SK-N-MC (cell line): Measurements from ENCODE around the gene CRISPLD2.

Experiments used
- EZH2 ChIP-seq: fragments of 200-600 bp; sonication (generic); IDR thresholded peaks from one replicate; pipeline ENCODE4 v1.6.1; 2017; ENCODE audit warnings: antibody characterized with exemption
- POLR2AphosphoS5 ChIP-seq: IDR thresholded peaks from 2 replicates; pipeline ENCODE4 v1.6.1; 2012; ENCODE audit warnings: mild to moderate bottlenecking, low read depth, low read length, borderline replicate concordance

GRCh38 chr16:84788920-84789391 lies 30.8 kb upstream of the CRISPLD2 start:
- TF ChIP-seq POLR2AphosphoS5 (no peak), EZH2 (no peak)
